GM10266 (cell line): ENCODE results near the gene MED13L.
A peak's percentile ranks its signal among the peaks of the same experiment; 100 is the strongest.

ENCODE experiments used
- DNase-seq: peaks from one replicate; pipeline ENCODE4 v3.0.0; 2012; ENCODE audit errors: extremely low spot score
- TF ChIP-seq, protein P1 (sequence below): IDR thresholded peaks from 2 replicates; pipeline ENCODE4 v1.5.1; 2012; ENCODE audit warnings: mild to moderate bottlenecking, low read depth; ENCODE audit not compliant: control insufficient read depth, insufficient read depth; ENCODE audit errors: missing control alignments

The MED13L gene

DNA sequence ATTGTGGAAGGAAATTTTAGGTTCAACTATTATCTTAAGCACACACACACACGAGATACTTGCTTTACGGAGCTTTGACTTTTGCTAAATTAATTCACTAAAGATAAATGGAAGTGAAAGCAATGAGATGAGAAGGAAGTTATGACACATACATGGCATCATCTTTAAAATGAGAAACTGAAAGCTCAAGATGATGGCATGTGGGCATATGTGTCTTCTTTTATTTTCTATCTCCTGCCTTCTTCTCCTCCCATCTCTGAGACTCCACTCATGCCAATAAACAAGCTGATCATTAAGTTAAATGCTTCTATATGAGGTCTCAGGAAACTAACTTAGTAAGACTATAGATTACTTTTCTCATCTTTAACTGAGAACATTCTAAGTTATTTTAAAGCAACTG lies 216.7 kb downstream of the MED13L start:
- TF ChIP-seq, protein P1, sequence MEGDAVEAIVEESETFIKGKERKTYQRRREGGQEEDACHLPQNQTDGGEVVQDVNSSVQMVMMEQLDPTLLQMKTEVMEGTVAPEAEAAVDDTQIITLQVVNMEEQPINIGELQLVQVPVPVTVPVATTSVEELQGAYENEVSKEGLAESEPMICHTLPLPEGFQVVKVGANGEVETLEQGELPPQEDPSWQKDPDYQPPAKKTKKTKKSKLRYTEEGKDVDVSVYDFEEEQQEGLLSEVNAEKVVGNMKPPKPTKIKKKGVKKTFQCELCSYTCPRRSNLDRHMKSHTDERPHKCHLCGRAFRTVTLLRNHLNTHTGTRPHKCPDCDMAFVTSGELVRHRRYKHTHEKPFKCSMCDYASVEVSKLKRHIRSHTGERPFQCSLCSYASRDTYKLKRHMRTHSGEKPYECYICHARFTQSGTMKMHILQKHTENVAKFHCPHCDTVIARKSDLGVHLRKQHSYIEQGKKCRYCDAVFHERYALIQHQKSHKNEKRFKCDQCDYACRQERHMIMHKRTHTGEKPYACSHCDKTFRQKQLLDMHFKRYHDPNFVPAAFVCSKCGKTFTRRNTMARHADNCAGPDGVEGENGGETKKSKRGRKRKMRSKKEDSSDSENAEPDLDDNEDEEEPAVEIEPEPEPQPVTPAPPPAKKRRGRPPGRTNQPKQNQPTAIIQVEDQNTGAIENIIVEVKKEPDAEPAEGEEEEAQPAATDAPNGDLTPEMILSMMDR = no peak
- peak; percentile 42 for DNase-seq

DNA sequence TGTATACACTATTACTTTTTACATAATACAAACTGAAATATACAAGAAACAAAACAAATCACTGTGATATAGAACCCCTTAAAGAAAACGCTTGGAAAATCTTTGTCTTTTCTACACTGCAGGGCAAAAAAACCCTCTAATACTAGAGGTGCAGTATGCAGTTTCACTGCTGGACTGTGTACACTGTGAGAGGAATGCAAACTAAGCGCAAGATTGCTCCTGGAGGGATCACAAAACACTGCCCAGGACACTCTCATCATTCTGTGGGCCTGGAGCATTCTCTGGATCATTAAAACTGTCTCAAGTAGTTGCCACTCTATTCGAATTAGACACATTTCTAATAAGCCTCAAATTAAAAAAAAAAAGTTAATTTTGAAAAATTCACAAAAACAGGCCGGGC lies 217.6 kb downstream of the MED13L start:
- TF ChIP-seq, protein P1 = no peak
- no peak for DNase-seq

DNA sequence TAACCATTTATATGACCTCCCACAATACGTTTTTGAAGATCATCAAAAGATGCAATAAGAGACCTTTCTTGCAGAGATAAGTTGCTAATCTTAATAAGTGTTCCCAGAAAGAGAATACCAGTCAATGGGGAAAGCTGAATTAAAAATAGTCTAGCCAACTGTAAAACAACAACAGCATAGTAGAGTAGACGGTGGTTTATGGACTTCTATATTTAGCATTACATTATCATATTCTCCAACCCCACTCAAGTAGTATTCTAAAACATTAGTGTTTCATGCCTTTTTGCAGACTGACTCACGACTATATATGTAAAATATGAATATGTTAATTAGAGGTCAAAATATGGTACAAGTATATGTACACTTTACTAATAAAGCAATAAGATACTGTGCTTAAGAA lies 218.9 kb downstream of the MED13L start:
- TF ChIP-seq, protein P1 = no peak
- DNase-seq = no peak

DNA sequence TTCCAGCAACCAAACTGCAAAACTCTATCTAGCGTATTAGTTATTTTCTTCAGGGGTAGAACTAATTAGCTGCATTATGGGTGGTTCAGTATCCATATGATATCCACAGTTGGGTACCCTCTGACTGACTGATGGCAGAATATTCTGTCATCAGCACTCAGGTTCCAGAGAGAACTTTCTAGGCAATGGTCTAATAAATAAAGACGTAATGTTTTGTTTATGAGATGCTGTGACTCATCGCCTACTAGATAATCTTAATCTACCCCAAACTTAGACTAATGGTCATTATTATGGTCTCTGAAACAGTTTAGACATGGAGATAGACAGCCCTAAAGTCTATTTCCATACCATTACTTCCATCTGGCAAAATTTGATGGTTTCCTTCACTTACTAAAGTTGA lies 220.1 kb downstream of the MED13L start:
- no peak for DNase-seq
- TF ChIP-seq, protein P1 = no peak

DNA sequence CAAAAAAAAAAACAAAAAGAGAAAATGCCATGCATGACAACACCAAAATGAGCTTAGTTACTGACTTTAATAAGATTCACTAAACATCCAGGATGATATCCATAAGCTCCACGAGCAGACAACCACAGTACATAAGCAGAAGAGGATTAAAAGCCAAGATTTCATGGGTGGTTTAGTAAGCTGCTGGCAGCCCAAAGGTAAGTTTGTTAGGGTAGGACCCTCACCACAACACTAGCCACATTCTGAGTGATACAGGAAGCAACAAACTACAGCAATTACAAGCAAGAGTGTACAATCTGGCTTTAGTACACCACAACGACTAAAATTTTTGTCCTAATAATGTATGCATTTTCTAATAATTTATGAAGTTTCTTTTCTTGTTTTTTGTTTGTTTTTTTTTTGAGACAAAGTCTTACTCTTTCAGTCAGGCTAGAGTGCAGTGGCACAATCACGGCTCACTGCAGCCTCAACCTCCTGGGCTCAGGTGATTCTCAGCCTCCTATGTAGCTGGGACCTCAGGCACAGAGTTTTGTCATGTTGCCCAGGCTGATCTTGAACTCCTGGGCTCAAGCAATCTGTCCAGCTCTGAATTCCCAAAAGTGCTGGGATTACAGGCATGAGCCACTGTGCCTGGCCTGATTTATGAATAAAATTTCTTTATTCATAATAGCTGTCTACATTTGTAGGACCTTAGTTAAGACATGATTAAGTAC lies 221.4 kb downstream of the MED13L start:
- TF ChIP-seq, protein P1 = no peak

DNA sequence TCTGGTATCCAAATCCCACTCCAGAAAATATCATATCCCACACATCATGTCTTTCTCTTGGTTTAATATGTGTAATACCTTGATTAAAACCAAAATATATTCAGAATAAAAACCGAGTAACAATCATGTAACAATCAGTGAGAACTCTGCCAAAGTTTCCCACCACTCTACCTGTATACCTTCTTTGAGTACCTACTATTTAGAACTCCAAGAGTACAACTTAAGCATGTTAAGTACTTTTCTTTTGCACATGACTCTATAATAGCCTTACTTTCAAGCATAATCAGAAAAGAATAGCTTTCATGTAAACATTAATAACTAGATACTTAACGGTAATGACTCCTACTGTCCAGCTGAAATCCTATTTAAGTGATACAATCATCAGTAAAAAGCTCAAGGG lies 223.2 kb downstream of the MED13L start:
- DNase-seq = no peak
- TF ChIP-seq, protein P1 = no peak

More for the DNA sequence above, 221.4 kb downstream of the MED13L start:
- DNase-seq = no peak

DNA sequence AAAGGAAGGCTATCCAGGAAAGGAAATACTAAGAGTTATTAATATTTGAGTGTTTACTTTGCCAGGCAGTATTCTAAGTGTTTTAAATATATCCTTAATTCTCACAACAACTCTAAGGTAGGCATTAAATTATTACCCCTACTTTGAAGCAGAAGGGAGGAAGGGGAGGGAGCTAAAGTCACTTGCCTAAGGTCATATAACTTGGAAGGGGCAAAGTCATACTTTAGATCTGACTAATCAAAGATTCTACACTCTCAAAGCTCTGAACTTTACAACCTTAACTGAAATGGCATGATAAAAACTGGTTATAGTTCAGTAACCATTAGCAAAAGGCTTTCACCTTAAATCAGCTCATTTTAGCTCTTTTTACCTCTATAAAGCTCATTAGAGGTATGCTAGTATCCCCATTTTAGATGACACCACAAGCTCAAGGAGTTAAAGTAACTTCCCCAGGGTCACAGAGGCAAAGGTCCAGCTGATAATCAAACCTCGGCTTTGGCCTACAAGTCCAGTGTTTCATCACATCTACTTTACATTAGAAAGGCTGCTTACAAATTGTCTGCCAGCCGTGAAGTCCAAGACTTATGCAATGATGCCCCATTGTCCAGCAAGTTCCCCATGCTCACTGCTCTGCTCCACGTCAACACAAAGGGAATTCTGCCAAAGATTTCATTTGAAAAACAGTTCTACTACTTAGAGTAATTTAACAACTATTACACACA lies 223.9 kb downstream of the MED13L start:
- TF ChIP-seq, protein P1 = no peak
- DNase-seq = no peak
